Panc1 (cell line): ENCODE data around the gene MAPT. TPM values are rescaled to one million over a fixed set of nuclear protein-coding genes. Genes with fewer than 3 reads are reported as not detected.

ENCODE experiments used
- ATAC-seq: fragments of 200-7000 bp; cut with Tn5 transposase; 2 replicates; pipeline ENCODE4 v1.9.1; 2020; ENCODE audit warnings: mild to moderate bottlenecking, moderate library complexity
- BruUV-seq: library from RNA; stranded (reverse); fragments of 400-500 nt; replicated peaks from 2 replicates; lab custom pipeline; 2021; lab: Mats Ljungman, UMichigan
- CTCF ChIA-PET: fragments of 300-600 bp; sonication (Branson Sonifier 250); formaldehyde crosslinking; loops from one replicate; lab custom pipeline; 2022; ENCODE audit warnings: antibody characterized with exemption; lab: Charles Lee
- POLR2A ChIA-PET: fragments of 300-600 bp; sonication (Branson Sonifier 250); formaldehyde crosslinking; loops from one replicate; lab custom pipeline; 2022; ENCODE audit warnings: antibody characterized with exemption; lab: Charles Lee
- DNase-seq: peaks from one replicate; pipeline ENCODE4 v3.0.0-alpha.2; 2010; ENCODE audit warnings: low read depth, low spot score
- H3K27ac ChIP-seq: 2 replicates; pipeline ENCODE4 v1.5.1; 2011; ENCODE audit warnings: mild to moderate bottlenecking, low read length, inconsistent platforms
- H3K27me3 ChIP-seq: fragments of 200-500 bp; sonication (Bioruptor generic); 2 replicates; pipeline ENCODE4 v1.6.0; 2014; ENCODE audit warnings: low read length, inconsistent platforms; ENCODE audit not compliant: control insufficient read depth, insufficient read depth
- H3K36me3 ChIP-seq: fragments of 200-500 bp; sonication (Bioruptor generic); 2 replicates; pipeline ENCODE4 v1.5.1; 2014; ENCODE audit warnings: inconsistent platforms, mild to moderate bottlenecking, low read length, moderate library complexity; ENCODE audit not compliant: control insufficient read depth, insufficient read depth
- H3K4me1 ChIP-seq: 2 replicates; pipeline ENCODE4 v1.5.1; 2011; ENCODE audit warnings: inconsistent platforms, mild to moderate bottlenecking, low read length, moderate library complexity; ENCODE audit not compliant: control insufficient read depth, insufficient read depth
- H3K4me3 ChIP-seq, 2 experiments: 2 replicates each; pipeline ENCODE4 v1.5.1; 2011 to 2012; ENCODE audit warnings: low read depth in 2 of 2, low read length in 2 of 2, mild to moderate bottlenecking in 2 of 2, inconsistent platforms in 1 of 2, moderate library complexity in 1 of 2
- H3K9me3 ChIP-seq: fragments of 200-500 bp; sonication (Bioruptor generic); 2 replicates; pipeline ENCODE4 v1.5.1; 2014; ENCODE audit warnings: low read depth, mild to moderate bottlenecking, inconsistent platforms, low read length, moderate library complexity; ENCODE audit not compliant: control insufficient read depth, insufficient read depth
- POLR2AphosphoS5 ChIP-seq: IDR thresholded peaks from 2 replicates; pipeline ENCODE4 v1.6.1; 2012; ENCODE audit warnings: mild to moderate bottlenecking, low read depth, low read length, moderate library complexity
- SIN3A ChIP-seq: IDR thresholded peaks from 2 replicates; pipeline ENCODE4 v1.6.1; 2012; ENCODE audit warnings: low read depth, mild to moderate bottlenecking, low read length, moderate library complexity, borderline replicate concordance; ENCODE audit not compliant: insufficient read depth
- TCF7L2 ChIP-seq: IDR thresholded peaks from 2 replicates; pipeline ENCODE4 v1.6.1; 2011; ENCODE audit warnings: mild to moderate bottlenecking, low read depth, low read length, inconsistent platforms
- in situ Hi-C: cut with HindIII; loops from 2 replicates; pipeline ENCODE4 v1.10.0; 2016; ENCODE audit warnings: low sequenced_read_pairs, low pct_unique_long_range_greater_than_20kb
- intact Hi-C: fragments of 100-400 bp; cut with micrococcal nuclease; formaldehyde crosslinking; loops from one replicate; pipeline ENCODE4 v1.10.0; 2022; ENCODE audit not compliant: unreplicated experiment
- total RNA-seq: library from RNA; stranded (reverse); gene quantifications from one replicate; pipeline ENCODE4 v1.2.1, GENCODE V29; 2021; ENCODE audit not compliant: unreplicated experiment
- TF ChIP-seq, protein P1 (sequence below), 2 experiments: IDR thresholded peaks; 2 replicates each; pipeline ENCODE4 v1.6.1; 2011 to 2012; ENCODE audit warnings: low read depth in 2 of 2, control low read depth in 1 of 2, low read length in 1 of 2, mild to moderate bottlenecking in 1 of 2, moderate library complexity in 1 of 2; ENCODE audit not compliant: insufficient read depth in 1 of 2
- TF ChIP-seq, protein P2 (sequence below): fragments of 450-650 bp; IDR thresholded peaks from 2 replicates; pipeline ENCODE4 v1.5.1; 2017; ENCODE audit warnings: mild to moderate bottlenecking

Gene MAPT
- total RNA-seq, 1 experiment from 2014 or later: 0.59 TPM

DNA sequence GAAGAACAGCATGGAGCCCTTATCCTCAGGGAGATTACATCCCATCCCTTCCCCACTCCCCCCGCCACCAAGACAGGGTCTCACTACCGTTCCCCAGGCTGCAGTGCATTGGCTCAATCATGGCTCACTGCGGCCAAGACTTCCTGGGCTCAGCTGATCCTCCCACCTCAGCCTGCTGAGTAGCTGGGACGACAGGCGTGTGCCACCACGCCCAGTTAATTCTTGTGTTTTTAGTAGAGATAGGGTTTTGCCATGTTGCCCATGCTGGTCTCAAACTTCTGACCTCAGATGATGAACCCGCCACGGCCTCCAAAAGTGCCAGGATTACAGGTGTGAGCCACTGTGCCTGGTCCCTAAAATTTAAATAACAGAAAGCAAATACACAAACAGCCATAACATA, 153.5 kb downstream of the MAPT start:
- Histone ChIP-seq H3K27ac (no peak overlapping the region), H3K9me3 (no peaks in the 10 kb centered on the region), H3K4me1 (no peaks in the 10 kb centered on the region; the same call in 1 of the 2 replicates), H3K4me3 (no peak overlapping the region), H3K36me3 (peaks cover 6% of the 10 kb centered on the region; the same call in 1 of the 2 replicates), H3K27me3 (no peaks in the 10 kb centered on the region)
- intact Hi-C loops (loop anchor here (10.0 kb wide), 1 partner anchor 147 kb away; the partner anchor contains the start of gene KANSL1), in situ Hi-C loops (no loop called here)
- ChIA-PET CTCF (no interaction called here), POLR2A (no interaction called here)
- no TSS peak for BruUV-seq
- DNase-seq (no peak), ATAC-seq (no peak)
- TF ChIP-seq, protein P1, sequence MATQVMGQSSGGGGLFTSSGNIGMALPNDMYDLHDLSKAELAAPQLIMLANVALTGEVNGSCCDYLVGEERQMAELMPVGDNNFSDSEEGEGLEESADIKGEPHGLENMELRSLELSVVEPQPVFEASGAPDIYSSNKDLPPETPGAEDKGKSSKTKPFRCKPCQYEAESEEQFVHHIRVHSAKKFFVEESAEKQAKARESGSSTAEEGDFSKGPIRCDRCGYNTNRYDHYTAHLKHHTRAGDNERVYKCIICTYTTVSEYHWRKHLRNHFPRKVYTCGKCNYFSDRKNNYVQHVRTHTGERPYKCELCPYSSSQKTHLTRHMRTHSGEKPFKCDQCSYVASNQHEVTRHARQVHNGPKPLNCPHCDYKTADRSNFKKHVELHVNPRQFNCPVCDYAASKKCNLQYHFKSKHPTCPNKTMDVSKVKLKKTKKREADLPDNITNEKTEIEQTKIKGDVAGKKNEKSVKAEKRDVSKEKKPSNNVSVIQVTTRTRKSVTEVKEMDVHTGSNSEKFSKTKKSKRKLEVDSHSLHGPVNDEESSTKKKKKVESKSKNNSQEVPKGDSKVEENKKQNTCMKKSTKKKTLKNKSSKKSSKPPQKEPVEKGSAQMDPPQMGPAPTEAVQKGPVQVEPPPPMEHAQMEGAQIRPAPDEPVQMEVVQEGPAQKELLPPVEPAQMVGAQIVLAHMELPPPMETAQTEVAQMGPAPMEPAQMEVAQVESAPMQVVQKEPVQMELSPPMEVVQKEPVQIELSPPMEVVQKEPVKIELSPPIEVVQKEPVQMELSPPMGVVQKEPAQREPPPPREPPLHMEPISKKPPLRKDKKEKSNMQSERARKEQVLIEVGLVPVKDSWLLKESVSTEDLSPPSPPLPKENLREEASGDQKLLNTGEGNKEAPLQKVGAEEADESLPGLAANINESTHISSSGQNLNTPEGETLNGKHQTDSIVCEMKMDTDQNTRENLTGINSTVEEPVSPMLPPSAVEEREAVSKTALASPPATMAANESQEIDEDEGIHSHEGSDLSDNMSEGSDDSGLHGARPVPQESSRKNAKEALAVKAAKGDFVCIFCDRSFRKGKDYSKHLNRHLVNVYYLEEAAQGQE (IDR thresholded peaks at IDR 0.05; ENCODE audit: insufficient read depth in 1 of 2, low read depth in 2 of 2, low read length in 1 of 2): no peak
- TF ChIP-seq SIN3A: no peak

DNA sequence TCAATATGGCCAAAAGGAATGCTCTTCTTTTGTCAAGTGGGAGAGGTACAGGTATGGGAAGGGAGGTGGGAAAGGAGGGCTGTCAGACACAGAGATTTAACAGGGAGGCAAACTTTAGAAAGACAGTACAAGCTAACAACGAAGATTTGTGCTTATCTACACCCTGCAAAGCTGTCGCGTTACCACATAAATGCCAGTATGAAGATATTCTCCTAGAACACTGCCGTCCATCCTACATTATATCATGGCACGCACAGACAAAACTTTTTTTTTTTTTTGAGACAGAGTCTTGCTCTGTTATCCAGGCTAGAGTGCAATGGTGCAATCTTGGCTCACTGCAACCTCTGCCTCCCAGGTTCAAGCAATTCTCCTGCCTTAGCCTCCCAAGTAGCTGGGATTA, 155.3 kb downstream of the MAPT start:
- intact Hi-C loops: loop anchor here (10.0 kb wide), 1 partner anchor 145 kb away; the partner anchor contains the start of gene KANSL1

More for the DNA sequence above, 155.3 kb downstream of the MAPT start:
- ChIA-PET CTCF (no interaction called here), POLR2A (no interaction called here)
- no peak for DNase-seq
- ATAC-seq: no peak
- no peak for TF ChIP-seq TCF7L2
- TF ChIP-seq, protein P1 (IDR thresholded peaks at IDR 0.05; ENCODE audit: insufficient read depth in 1 of 2, low read depth in 2 of 2, low read length in 1 of 2): no peak
- no peak for TF ChIP-seq POLR2AphosphoS5
- TF ChIP-seq, protein P2, sequence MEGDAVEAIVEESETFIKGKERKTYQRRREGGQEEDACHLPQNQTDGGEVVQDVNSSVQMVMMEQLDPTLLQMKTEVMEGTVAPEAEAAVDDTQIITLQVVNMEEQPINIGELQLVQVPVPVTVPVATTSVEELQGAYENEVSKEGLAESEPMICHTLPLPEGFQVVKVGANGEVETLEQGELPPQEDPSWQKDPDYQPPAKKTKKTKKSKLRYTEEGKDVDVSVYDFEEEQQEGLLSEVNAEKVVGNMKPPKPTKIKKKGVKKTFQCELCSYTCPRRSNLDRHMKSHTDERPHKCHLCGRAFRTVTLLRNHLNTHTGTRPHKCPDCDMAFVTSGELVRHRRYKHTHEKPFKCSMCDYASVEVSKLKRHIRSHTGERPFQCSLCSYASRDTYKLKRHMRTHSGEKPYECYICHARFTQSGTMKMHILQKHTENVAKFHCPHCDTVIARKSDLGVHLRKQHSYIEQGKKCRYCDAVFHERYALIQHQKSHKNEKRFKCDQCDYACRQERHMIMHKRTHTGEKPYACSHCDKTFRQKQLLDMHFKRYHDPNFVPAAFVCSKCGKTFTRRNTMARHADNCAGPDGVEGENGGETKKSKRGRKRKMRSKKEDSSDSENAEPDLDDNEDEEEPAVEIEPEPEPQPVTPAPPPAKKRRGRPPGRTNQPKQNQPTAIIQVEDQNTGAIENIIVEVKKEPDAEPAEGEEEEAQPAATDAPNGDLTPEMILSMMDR: no peak
- TF ChIP-seq SIN3A: no peak
- Histone ChIP-seq H3K9me3 (no peaks in the 10 kb centered on the region), H3K27ac (no peak overlapping the region), H3K36me3 (no peaks in the 10 kb centered on the region; the same call in 1 of the 2 replicates), H3K27me3 (no peaks in the 10 kb centered on the region), H3K4me3 (no peak overlapping the region), H3K4me1 (no peaks in the 10 kb centered on the region)
- in situ Hi-C loops: no loop called here
- no TSS peak for BruUV-seq
